Activated CD4-positive, alpha-beta T cell treated with anti-CD3 and anti-CD28 coated beads, Interleukin-2, amount 50 U/mL, for 4 hours (primary cell): ENCODE results near the gene OBSL1.
A peak's percentile ranks its signal among the peaks of the same experiment; 100 is the strongest.

Source experiments
- DNase-seq, 2 experiments: peaks; one replicate each; pipeline ENCODE4 v3.0.0-alpha.2; 2020

Gene OBSL1

GRCh38 chr2:219548990-219549389, 22.3 kb downstream of the OBSL1 start:
- DNase-seq = no peak

GRCh38 chr2:219547621-219548020, 23.7 kb downstream of the OBSL1 start:
- DNase-seq = no peak

GRCh38 chr2:219545943-219546352, 25.4 kb downstream of the OBSL1 start:
- no peak for DNase-seq

- DNase-seq = no peak
Measured at GRCh38 chr2:219545295-219545942, 25.9 kb downstream of the OBSL1 start.

- no peak for DNase-seq
Measured at GRCh38 chr2:219544567-219544966, 26.8 kb downstream of the OBSL1 start.

DNA sequence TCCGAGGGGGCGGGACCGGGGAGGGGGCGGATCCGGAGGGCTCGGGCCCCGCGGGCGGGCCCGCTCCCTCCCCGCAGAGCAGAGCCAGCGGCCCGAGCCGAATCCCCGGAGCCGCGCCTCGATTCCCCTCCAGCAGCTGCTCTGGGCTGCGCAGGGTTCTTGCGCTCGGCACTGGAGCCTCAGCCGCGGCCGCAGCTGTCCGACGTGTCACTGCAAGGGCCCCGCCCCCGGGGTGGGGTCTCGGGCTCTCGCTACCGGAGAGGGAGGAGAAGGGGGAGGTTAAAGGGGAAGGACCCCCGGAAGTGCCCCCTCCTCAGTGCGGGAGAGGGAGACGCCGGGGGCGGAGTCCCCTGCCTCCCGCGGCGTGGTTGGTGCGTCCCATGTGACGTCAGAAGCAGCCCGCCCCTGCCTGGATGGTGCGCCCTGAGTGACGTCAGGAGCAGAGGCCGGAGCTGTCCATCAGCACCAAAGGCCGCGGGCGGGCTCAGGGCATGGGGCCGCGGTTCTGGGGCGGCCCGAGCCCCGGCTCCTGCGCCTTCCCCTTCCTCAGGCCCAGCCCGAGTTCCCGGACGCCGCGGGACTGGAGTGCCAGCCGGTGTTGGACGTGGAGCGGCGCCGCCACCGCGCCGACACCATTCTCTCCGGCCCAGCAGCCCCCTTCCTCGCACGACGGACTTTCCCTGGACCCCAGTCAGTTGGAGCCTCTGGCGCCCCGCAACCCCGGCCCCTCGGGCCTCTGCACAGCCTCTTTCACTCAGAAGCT, 27.6 kb downstream of the OBSL1 start, which contains the start of the genes CHPF and TMEM198:
Gene CHPF (minus strand): TSS at position 214 of the 763 bp plus-strand sequence. CDS start 271 bp downstream, outside the sequence.
Gene TMEM198 (plus strand): TSS at position 433 of the 763 bp plus-strand sequence. CDS start 700 bp downstream, outside the sequence.
- DNase-seq = peak; percentile 88 to 89

GRCh38 chr2:219542931-219543595, 28.3 kb downstream of the OBSL1 start:
- DNase-seq = no peak

DNA sequence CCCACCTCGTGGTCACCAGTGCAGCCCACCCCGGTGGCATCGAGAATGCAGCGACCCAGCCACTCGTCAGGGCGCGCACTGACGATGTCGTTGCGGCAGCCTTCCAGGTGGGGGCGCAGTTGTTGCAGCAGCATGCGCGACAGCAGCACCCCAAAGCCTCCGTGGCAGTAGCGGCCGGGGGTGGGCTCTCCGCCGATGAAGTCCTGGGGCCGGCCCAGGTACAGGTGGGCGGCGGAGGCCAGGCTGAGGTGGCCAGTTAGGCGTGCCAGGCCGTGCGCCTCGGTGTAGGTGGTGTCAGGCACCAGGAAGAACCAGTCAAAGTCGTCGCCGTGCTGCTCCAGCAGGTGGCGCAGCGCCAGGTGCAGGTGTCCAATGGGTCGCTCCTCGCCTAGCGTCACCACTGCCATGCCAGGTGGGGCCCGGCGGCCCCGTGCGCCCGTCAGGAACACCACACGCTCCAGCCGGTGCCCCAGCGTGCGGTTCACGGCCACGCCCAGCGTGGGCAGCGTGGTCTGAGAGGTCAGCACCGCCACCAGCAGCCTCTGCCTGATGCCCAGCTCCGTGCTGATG, 29.6 kb downstream of the OBSL1 start:
- peak; percentile 84 to 86 for DNase-seq

- no peak for DNase-seq
Measured at GRCh38 chr2:219540784-219541504, 30.4 kb downstream of the OBSL1 start.

- DNase-seq = no peak
Measured at GRCh38 chr2:219539926-219540678, 31.2 kb downstream of the OBSL1 start.

- no peak for DNase-seq
Measured at GRCh38 chr2:219538956-219539788, 32.2 kb downstream of the OBSL1 start.

DNA sequence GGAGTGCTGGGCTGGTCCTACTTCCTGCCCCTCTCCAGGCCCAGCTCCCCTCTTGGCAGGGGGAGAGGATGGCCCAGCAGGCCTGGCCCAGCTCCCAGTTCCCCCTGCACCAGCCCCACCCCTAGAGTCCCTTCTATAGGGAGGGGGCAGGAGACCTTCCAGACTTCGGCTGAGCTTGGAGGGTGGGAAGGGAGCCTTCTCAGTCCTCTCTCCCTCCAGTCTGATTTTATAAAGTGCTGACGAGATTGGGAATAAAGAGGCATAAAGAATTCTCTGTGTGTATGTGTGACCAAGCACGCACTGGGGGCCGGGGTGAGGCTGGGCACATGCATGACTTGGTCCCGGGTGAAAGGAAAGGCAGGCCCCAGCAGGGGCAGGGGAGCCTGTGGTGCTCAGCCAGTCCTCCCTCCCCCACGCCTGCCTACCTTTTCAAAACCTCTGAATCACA, 32.8 kb downstream of the OBSL1 start:
- DNase-seq = no peak

DNA sequence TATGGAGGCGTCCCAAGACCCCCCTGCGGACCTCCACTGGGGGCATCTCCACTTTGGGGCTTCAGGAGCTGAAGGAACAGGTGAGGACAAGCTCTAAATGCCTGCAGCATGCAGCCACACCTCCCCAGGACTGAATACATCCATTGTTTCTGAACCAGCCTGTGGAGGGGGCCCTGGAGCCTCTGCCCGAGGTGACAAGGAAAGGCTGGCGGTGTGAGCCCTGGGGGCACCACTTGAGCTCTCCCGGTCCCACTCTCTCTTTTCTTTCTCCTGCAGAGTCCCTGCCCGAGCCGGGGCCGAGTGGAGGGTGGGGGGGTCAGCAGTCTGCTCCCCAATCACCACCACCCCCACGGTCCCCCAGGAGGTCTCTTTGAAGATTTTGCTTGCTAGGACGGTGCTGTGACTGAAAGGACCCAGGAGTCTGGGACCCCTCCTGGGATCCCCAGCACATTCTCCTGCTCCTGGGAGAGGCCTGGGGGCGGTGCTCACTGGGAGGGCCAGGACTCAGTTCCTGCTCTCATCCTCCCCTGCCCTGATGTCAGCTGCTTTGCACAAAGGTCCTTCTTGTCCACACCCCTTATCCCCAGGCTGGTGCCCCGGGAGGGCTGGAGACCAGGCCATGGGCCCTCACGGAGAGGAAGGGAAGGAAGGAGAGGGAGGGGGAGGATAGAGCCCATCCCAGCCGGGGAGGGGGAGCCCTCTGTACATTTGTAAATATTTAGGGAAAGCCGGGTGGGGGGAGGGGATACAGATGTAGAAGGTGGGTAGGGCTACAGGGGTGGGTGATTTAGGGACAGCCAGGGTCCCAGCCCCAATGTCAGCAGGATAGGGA, 33.5 kb downstream of the OBSL1 start:
- DNase-seq = no peak

DNA sequence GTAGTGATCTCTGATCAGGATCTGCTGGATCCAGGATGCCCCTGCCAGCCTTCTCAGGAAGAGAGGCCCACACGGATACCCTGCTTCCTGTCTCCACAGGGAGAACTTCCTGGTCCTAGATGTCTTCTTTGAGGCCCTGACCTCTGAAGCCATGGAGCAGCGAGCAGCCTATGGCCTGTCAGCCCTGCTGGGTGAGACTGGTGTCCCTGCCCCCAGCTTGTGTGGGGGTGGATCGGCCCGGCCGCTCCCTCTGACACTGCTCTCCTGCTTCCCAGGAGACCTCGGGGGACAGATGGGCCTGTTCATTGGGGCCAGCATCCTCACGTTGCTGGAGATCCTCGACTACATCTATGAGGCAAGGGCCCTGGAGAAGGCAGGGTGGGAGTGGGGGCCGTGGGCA, 34.4 kb downstream of the OBSL1 start:
- DNase-seq = no peak

DNA sequence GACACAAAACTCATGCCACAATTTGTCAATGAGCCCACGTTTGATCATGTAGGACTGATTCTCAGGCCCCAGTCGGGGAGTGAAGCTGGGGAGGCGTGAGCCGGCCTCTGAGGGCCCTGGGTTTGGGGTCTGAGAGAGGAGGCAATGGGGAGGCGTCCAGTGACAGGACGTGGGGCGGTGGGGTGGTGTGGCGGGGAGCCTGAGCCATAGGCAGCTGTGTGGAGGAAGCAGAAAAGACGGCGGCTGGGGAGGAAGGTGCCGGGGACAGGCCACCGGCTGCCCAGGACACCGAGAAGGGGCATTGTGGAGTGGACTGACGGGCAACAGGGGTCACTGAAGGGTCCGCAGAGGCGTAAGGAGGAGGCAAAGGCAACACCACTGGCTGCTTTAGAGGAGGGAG, 34.9 kb downstream of the OBSL1 start:
- no peak for DNase-seq

DNA sequence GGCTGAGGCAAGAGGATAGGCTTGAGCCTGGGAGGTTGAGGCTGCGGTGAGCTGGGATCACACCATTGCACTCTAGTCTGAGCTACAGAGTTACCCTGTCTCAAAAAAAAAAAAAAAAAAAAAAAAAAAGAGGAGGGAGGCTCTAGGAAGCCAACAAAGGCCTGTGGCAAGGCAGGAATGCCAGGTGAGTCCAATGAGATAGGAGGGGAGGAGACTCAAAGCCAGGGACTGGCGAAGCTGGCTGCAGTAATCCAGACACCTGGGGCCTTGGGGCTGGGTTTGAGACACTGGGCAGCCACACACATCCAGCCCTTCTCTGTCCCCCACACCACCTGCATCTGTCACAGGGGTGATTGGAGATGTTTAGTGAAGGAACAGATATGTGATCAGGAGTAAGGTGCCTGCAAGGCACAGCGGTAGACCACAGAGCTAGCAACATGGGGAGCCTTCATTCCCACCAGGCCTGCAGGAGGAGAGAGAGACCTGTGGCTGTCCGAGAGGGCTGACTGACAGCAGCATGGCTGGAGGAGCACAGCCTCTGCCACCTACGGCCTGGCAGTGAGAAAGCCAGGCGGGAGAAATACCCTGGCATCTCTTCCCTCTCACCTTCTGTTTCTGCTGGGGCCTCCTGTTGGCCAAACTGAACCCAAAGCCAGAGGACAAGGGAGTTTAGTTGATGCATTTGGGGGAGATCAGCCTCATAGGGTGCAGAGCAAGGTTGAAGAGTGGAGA, 37.2 kb downstream of the OBSL1 start:
- no peak for DNase-seq

DNA sequence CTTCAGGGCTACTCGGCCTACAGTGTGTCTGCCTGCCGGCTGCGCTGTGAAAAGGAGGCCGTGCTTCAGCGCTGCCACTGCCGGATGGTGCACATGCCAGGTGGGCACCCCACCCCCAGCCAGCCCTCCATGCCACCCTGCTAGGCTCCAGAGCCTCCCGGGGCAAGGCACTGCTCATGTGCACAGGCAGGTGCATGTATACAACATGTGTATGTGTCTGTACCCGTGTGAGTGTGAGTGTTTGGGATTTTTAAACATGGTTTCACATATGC, 39.0 kb downstream of the OBSL1 start:
- DNase-seq = no peak

GRCh38 chr2:219531639-219532377, 39.5 kb downstream of the OBSL1 start:
- DNase-seq = no peak
